Memory B cell (primary cell): ENCODE measurements around the gene CHRNB1.
A peak's percentile ranks its signal among the peaks of the same experiment; 100 is the strongest.
"Not testable (repeated sequence)": the region's sequence is repeated elsewhere in the genome, so short reads cannot be mapped to it uniquely, and the experiment has no call there.

ENCODE experiments used
- ATAC-seq: fragments of 150-1000 bp; cut with Tn5 transposase; 2 replicates; pipeline ENCODE4 v1.10.0; 2021; ENCODE audit warnings: low read depth, mild to moderate bottlenecking, moderate library complexity
- DNase-seq, 2 donors: peaks; one replicate each; pipeline ENCODE4 v3.0.0; 2022; ENCODE audit warnings: low spot score in 2 of 2
- H3K27ac Mint-ChIP-seq: one replicate; pipeline ENCODE4 v1.8.0; 2022; ENCODE audit warnings: mild to moderate bottlenecking, moderate library complexity, mixed read lengths
- H3K27me3 Mint-ChIP-seq: one replicate; pipeline ENCODE4 v1.8.0; 2022; ENCODE audit warnings: mixed read lengths
- H3K36me3 Mint-ChIP-seq: one replicate; pipeline ENCODE4 v1.8.0; 2022; ENCODE audit warnings: mild to moderate bottlenecking, mixed read lengths
- H3K4me1 Mint-ChIP-seq: one replicate; pipeline ENCODE4 v1.8.0; 2022; ENCODE audit warnings: mixed read lengths
- H3K4me3 Mint-ChIP-seq: one replicate; pipeline ENCODE4 v1.8.0; 2022; ENCODE audit warnings: mild to moderate bottlenecking, moderate library complexity, mixed read lengths
- H3K9me3 Mint-ChIP-seq: one replicate; pipeline ENCODE4 v1.8.0; 2022; ENCODE audit warnings: mixed read lengths

Gene CHRNB1

GRCh38 chr17:7475764-7476422 lies 31.0 kb downstream of the CHRNB1 start:
- Mint-ChIP-seq H3K4me3 (no peak overlapping the region), H3K27ac (peak overlapping the region; percentile 29), H3K9me3 (no peaks in the 10 kb centered on the region), H3K36me3 (no peaks in the 10 kb centered on the region), H3K27me3 (no peaks in the 10 kb centered on the region), H3K4me1 (peaks cover 39% of the 10 kb centered on the region)
- ATAC-seq = no peak
- no peak for DNase-seq

GRCh38 chr17:7476494-7476893 lies 31.6 kb downstream of the CHRNB1 start:
- no peaks in the 10 kb centered on the region for H3K27me3 Mint-ChIP-seq
- H3K36me3 Mint-ChIP-seq = no peaks in the 10 kb centered on the region
- no peak overlapping the region for H3K4me3 Mint-ChIP-seq
- DNase-seq = no peak
- peak overlapping the region; percentile 29 for H3K27ac Mint-ChIP-seq
- ATAC-seq = no peak
- peaks cover 44% of the 10 kb centered on the region for H3K4me1 Mint-ChIP-seq
- no peaks in the 10 kb centered on the region for H3K9me3 Mint-ChIP-seq

GRCh38 chr17:7476951-7477350 lies 32.1 kb downstream of the CHRNB1 start:
- H3K27ac Mint-ChIP-seq = peak overlapping the region; percentile 14
- no peak overlapping the region for H3K4me3 Mint-ChIP-seq
- peaks cover 46% of the 10 kb centered on the region for H3K4me1 Mint-ChIP-seq

GRCh38 chr17:7477392-7478275 lies 32.8 kb downstream of the CHRNB1 start:
- H3K27ac Mint-ChIP-seq = peak overlapping the region; percentile 93
- H3K36me3 Mint-ChIP-seq = no peaks in the 10 kb centered on the region
- peaks cover 50% of the 10 kb centered on the region for H3K4me1 Mint-ChIP-seq
- ATAC-seq (no peak), DNase-seq (no peak)
- no peaks in the 10 kb centered on the region for H3K9me3 Mint-ChIP-seq
- no peaks in the 10 kb centered on the region for H3K27me3 Mint-ChIP-seq
- H3K4me3 Mint-ChIP-seq = peak overlapping the region; percentile 91

More at GRCh38 chr17:7476951-7477350, 32.1 kb downstream of the CHRNB1 start:
- Mint-ChIP-seq H3K9me3 (no peaks in the 10 kb centered on the region), H3K36me3 (no peaks in the 10 kb centered on the region), H3K27me3 (no peaks in the 10 kb centered on the region)
- DNase-seq (no peak), ATAC-seq (no peak)

- peak overlapping the region; percentile 91 for H3K4me3 Mint-ChIP-seq
- DNase-seq = peak; percentile 59 to 62
- H3K4me1 Mint-ChIP-seq = peaks cover 55% of the 10 kb centered on the region
- H3K27me3 Mint-ChIP-seq = no peaks in the 10 kb centered on the region
- peak overlapping the region; percentile 93 for H3K27ac Mint-ChIP-seq
- no peaks in the 10 kb centered on the region for H3K9me3 Mint-ChIP-seq
- peak; percentile 51 for ATAC-seq
- H3K36me3 Mint-ChIP-seq = no peaks in the 10 kb centered on the region
These were observed 33.7 kb downstream of the CHRNB1 start for GRCh38 chr17:7478276-7479212.

GRCh38 chr17:7479213-7480088 lies 34.6 kb downstream of the CHRNB1 start, which contains the start of gene ZBTB4:
ZBTB4 (minus strand) TSS chr17:7479631; CDS start chr17:7466801, 12,830 bp downstream.
- no peaks in the 10 kb centered on the region for H3K36me3 Mint-ChIP-seq
- no peaks in the 10 kb centered on the region for H3K27me3 Mint-ChIP-seq
- H3K27ac Mint-ChIP-seq = peak within 1 kb of the TSS; percentile 93
- peak; percentile 11 for ATAC-seq
- peak; percentile 53 to 66 for DNase-seq
- H3K9me3 Mint-ChIP-seq = no peaks in the 10 kb centered on the region
- peaks cover 55% of the 10 kb centered on the region for H3K4me1 Mint-ChIP-seq
- H3K4me3 Mint-ChIP-seq = peak within 1 kb of the TSS; percentile 91

GRCh38 chr17:7480089-7480384 lies 35.2 kb downstream of the CHRNB1 start:
- DNase-seq (no peak), ATAC-seq (no peak)
- Mint-ChIP-seq H3K9me3 (no peaks in the 10 kb centered on the region), H3K27me3 (no peaks in the 10 kb centered on the region), H3K4me1 (peaks cover 59% of the 10 kb centered on the region), H3K4me3 (peak overlapping the region; percentile 89), H3K36me3 (no peaks in the 10 kb centered on the region), H3K27ac (peak overlapping the region; percentile 92)

GRCh38 chr17:7481275-7481674 lies 36.4 kb downstream of the CHRNB1 start, which contains the start of gene SLC35G6:
SLC35G6 (plus strand) TSS chr17:7481446; CDS start chr17:7481517, 71 bp downstream.
- DNase-seq, ATAC-seq, H3K9me3 Mint-ChIP-seq, H3K27me3 Mint-ChIP-seq, H3K36me3 Mint-ChIP-seq: not testable (repeated sequence)
- peak within 1 kb of the TSS; percentile 99 for H3K4me3 Mint-ChIP-seq
- H3K27ac Mint-ChIP-seq = peak within 1 kb of the TSS; percentile 100
- peaks cover 62% of the 10 kb centered on the region for H3K4me1 Mint-ChIP-seq

GRCh38 chr17:7481842-7482741 lies 37.2 kb downstream of the CHRNB1 start:
- DNase-seq, H3K9me3 Mint-ChIP-seq, ATAC-seq, H3K27me3 Mint-ChIP-seq, H3K36me3 Mint-ChIP-seq: not testable (repeated sequence)
- H3K4me3 Mint-ChIP-seq = peak overlapping the region; percentile 99
- H3K4me1 Mint-ChIP-seq = peaks cover 60% of the 10 kb centered on the region
- peak overlapping the region; percentile 100 for H3K27ac Mint-ChIP-seq

- DNase-seq, H3K36me3 Mint-ChIP-seq, H3K27me3 Mint-ChIP-seq, H3K9me3 Mint-ChIP-seq, ATAC-seq: not testable (repeated sequence)
- peaks cover 59% of the 10 kb centered on the region for H3K4me1 Mint-ChIP-seq
- peak overlapping the region; percentile 100 for H3K27ac Mint-ChIP-seq
- peak overlapping the region; percentile 99 for H3K4me3 Mint-ChIP-seq
These were observed 37.9 kb downstream of the CHRNB1 start for GRCh38 chr17:7482742-7483088.

- DNase-seq (peak; percentile 82 to 93), ATAC-seq (peak; percentile 58)
- Mint-ChIP-seq H3K4me3 (peak overlapping the region; percentile 99), H3K36me3 (peaks cover 4% of the 10 kb centered on the region), H3K27ac (peak overlapping the region; percentile 100), H3K9me3 (no peaks in the 10 kb centered on the region), H3K27me3 (no peaks in the 10 kb centered on the region), H3K4me1 (peaks cover 54% of the 10 kb centered on the region)
These were observed 38.6 kb downstream of the CHRNB1 start for GRCh38 chr17:7483255-7484066.
